RWPE2 (cell line): ENCODE measurements around the gene CERK.

Experiments
- ATAC-seq: fragments of 200-7000 bp; cut with Tn5 transposase; 3 replicates; pipeline ENCODE4 v1.9.1; 2021; ENCODE audit warnings: low read depth
- DNase-seq: peaks from one replicate; pipeline ENCODE4 v3.0.0-alpha.2; 2020; ENCODE audit warnings: low spot score
- H3K27ac ChIP-seq: fragments of 450-650 bp; 2 replicates; pipeline ENCODE4 v1.5.1; 2017; ENCODE audit warnings: mild to moderate bottlenecking; ENCODE audit not compliant: poor library complexity, severe bottlenecking
- H3K27me3 ChIP-seq: fragments of 250-450 bp; sonication (Bioruptor Pico); 2 replicates; pipeline ENCODE4 v1.5.1; 2021; ENCODE audit warnings: mild to moderate bottlenecking, moderate library complexity; ENCODE audit not compliant: insufficient read depth, poor library complexity, severe bottlenecking
- H3K36me3 ChIP-seq: fragments of 250-450 bp; sonication (Bioruptor Pico); 2 replicates; pipeline ENCODE4 v1.5.1; 2020; ENCODE audit warnings: low read depth, mild to moderate bottlenecking, moderate library complexity
- H3K4me1 ChIP-seq: fragments of 250-450 bp; sonication (Bioruptor Pico); 2 replicates; pipeline ENCODE4 v1.5.1; 2021; ENCODE audit warnings: mild to moderate bottlenecking, moderate library complexity; ENCODE audit not compliant: insufficient read depth, poor library complexity, severe bottlenecking
- H3K4me3 ChIP-seq: fragments of 250-450 bp; sonication (Bioruptor Pico); 2 replicates; pipeline ENCODE4 v1.5.1; 2021; ENCODE audit warnings: mild to moderate bottlenecking, moderate library complexity; ENCODE audit not compliant: severe bottlenecking
- H3K9me3 ChIP-seq: fragments of 250-450 bp; sonication (Bioruptor Pico); 2 replicates; pipeline ENCODE4 v1.5.1; 2021; ENCODE audit warnings: mild to moderate bottlenecking, moderate library complexity; ENCODE audit not compliant: severe bottlenecking
- TF ChIP-seq, protein P1 (sequence below): fragments of 450-650 bp; IDR thresholded peaks from one replicate; pipeline ENCODE4 v1.5.1; 2017; ENCODE audit warnings: mild to moderate bottlenecking, moderate library complexity; ENCODE audit not compliant: poor library complexity, severe bottlenecking

CERK gene

DNA sequence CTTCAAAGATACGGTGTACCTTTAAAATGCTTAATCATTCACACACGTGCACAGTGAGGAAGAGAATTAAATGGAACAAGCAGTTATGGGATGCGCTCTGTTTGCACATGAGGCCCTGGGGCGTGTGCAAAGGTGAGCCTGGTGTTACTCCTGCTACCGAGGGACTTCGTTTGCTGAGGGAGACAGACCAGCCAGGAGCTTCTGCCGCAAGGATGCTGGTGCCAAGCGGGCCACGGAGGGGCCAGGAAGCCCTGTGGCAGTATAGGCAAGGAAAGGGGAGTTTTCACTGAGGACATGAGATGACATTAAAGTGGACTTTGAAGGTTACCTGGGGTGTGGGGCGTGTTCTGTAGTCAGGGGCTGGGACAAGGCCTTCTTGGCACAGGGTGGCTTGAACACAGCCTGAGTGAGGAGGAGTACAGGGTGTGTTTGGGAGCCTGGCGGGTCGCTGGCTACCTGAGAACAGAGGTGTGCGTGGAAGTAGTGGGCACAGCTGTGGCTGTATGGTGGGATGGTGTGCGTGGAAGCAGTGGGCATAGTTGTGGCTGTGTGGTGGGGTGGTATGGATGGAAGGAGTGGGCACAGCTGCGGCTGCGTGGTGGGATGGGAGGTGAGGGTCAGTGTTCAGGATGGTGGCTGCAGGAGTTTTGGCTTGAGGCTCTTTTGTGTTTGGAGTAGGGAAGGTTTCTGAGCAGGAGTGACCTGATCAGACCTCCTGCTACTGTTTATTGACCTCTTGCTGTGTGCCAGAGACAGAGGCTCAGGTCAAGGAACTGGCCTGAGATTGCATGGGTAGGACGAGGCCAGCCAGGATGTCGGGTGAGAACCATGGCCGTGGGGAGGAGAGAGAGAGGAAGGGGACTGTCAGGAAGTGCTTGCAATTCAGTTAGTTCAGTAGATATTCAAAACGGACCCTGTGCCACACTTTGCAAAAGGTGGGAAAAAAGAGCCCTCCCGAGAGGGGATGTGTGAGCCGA lies 38.1 kb upstream of the CERK start:
- H3K4me1 ChIP-seq, result peaks cover 25% of the 10 kb centered on the region
- TF ChIP-seq, protein P1, sequence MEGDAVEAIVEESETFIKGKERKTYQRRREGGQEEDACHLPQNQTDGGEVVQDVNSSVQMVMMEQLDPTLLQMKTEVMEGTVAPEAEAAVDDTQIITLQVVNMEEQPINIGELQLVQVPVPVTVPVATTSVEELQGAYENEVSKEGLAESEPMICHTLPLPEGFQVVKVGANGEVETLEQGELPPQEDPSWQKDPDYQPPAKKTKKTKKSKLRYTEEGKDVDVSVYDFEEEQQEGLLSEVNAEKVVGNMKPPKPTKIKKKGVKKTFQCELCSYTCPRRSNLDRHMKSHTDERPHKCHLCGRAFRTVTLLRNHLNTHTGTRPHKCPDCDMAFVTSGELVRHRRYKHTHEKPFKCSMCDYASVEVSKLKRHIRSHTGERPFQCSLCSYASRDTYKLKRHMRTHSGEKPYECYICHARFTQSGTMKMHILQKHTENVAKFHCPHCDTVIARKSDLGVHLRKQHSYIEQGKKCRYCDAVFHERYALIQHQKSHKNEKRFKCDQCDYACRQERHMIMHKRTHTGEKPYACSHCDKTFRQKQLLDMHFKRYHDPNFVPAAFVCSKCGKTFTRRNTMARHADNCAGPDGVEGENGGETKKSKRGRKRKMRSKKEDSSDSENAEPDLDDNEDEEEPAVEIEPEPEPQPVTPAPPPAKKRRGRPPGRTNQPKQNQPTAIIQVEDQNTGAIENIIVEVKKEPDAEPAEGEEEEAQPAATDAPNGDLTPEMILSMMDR, result no peak
- H3K4me3 ChIP-seq, result no peak overlapping the region

DNA sequence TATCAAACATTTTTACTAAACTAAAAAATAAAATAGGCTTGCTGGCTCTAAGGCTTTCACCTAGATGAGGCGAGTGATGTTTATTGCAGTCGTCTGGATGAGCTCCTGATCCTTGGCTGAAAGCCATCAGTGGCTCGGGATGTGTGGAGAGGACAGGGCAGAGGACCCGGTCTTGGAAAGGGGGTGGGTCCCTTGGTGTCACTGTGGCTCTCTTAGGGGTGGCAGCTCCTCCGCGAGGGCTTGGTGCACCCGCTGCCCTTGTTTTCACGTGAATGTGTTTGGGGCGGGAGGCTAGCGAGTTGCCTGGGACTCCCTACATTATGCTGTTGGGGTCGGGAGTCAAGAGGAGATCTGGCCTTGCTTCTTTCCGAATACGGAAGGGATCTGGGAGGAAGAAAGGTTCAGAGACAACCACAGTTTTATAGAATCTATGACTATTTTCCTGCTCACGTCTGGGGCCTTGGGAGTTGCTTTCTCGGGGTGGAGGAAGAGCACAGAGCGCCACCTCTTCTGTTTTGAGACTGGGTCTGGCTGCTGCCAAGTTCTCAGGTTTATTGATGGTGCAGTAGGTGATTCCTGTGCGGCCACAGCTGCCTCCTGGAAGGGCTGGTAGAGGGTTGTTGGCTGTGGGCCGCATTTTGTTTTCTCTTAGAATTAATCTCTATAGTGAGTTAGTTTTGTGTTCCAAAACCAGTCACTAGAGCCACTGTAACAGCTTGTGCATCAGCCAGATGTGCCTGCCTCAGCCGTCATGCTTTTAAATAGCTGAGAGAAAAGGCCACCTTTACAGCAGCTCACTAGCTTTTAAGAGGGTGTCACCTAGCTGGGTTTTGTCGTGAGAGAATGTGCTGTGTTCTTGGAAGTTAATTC lies 37.2 kb upstream of the CERK start:
- TF ChIP-seq, protein P1, result no peak
- ATAC-seq, result no peak
- Histone ChIP-seq H3K9me3 (no peaks in the 10 kb centered on the region), H3K4me1 (peaks cover 25% of the 10 kb centered on the region), H3K27ac (peak overlapping the region; percentile 82), H3K27me3 (no peaks in the 10 kb centered on the region), H3K36me3 (no peaks in the 10 kb centered on the region), H3K4me3 (no peak overlapping the region)
- no peak for DNase-seq

More for the DNA sequence above, 38.1 kb upstream of the CERK start:
- no peak for ATAC-seq
- Histone ChIP-seq H3K27ac (no peak overlapping the region), H3K9me3 (no peaks in the 10 kb centered on the region), H3K36me3 (no peaks in the 10 kb centered on the region), H3K27me3 (no peaks in the 10 kb centered on the region)
- no peak for DNase-seq

DNA sequence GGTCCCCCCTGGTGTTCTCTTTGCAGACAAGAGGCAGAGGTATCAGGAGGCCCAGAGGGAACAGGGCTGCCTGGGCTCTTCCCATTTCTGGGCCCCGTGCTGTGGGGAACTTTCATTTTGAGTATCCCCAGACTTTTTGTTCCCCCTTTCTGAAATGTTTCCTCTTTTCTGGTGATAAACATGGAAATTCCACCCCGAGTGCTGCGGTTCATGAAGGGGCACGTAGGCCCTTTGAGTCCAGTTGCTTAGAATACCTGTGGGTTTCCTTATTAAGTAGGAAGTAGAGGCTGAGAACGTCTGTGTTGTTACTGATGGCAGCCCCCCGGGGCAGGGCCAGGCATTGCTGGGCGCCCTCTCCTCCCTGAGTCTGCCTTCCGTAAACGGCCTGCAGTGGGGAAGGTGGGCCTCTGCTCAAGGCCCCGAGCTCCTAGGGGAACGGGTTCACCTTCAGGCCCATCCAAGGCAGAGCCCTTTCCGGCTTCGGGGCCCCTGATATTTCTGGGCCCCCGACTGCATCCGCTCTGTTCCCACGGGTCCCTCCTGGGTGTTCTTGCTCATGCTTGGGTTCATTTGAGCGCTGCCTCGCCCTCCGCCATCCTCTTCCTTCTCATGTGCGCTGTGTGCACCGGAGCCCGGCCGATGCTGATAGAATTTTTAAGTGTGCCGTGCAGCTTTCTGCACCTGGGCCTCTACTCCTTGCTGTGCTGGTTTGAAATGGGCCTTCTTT lies 36.4 kb upstream of the CERK start:
- H3K27me3 ChIP-seq, result no peaks in the 10 kb centered on the region
- H3K9me3 ChIP-seq, result no peaks in the 10 kb centered on the region
- peak overlapping the region; percentile 24 for H3K4me3 ChIP-seq
- no peak for ATAC-seq
- TF ChIP-seq, protein P1, result no peak
- peaks cover 25% of the 10 kb centered on the region for H3K4me1 ChIP-seq
- no peak for DNase-seq
- H3K36me3 ChIP-seq, result no peaks in the 10 kb centered on the region
- H3K27ac ChIP-seq, result peak overlapping the region; percentile 82

DNA sequence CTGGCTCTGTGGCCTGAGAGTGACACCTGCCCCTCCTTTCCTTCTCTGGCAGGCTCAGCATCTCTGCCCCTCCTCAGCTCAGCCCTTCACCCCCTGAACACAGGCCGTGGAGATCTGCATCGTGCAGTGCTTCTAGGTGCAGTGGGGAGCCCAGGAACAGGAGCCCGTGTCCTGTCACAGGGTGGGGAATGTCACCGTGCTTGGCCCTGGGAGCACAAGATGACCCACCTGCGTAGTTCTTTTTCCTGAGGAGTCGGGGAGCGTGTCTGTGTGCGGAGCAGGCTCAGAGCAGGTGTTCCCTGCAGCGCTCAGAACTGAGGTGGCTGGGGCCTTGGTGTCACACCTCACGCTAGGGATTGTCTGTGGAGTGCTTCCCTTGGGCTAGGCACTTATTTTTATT lies 35.0 kb upstream of the CERK start:
- Histone ChIP-seq H3K4me1 (peaks cover 25% of the 10 kb centered on the region), H3K9me3 (no peaks in the 10 kb centered on the region), H3K27me3 (no peaks in the 10 kb centered on the region), H3K27ac (peak overlapping the region; percentile 82), H3K36me3 (no peaks in the 10 kb centered on the region), H3K4me3 (no peak overlapping the region)
- ATAC-seq, result no peak
- TF ChIP-seq, protein P1, result no peak
- DNase-seq, result no peak
